ENCODE results near the gene KCNJ14.
A peak's percentile ranks its signal among the peaks of the same experiment; 100 is the strongest.

KCNJ14 gene

DNA sequence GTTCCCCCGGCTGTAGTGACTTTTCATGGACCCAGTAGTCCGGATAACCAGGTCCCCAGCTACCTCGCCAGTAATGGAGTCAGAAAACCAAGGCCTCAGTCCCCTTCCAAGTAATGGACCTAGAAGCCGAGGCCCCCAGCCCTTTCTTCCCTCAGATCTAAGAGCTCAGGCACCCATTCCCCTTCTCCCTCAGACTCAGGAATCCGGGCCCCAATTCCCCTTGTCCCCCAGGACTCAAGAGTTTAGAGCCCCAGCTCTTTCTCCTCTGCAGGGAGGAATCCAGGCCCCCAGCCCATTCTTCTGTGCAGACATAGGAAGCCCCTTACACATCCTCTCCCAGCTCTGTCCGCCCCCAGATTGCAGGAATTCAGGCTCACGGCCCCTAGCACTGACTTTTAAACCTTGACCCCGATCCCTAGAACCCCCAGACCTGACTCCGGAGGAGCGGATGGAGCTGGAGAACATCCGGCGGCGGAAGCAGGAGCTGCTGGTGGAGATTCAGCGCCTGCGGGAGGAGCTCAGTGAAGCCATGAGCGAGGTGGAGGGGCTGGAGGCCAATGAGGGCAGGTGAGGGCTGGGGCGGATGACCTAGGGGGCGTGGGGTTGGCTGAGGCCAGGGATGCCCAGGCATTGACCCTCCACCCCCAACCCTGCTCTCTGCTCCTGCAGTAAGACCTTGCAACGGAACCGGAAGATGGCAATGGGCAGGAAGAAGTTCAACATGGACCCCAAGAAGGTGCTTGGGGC is 14.7 kb downstream of the KCNJ14 start:
- no peaks in the 10 kb centered on the region for H3K27me3 ChIP-seq (ENCODE audit: control insufficient read depth, insufficient read depth, low read length, poor library complexity, severe bottlenecking)
- H3K27ac ChIP-seq (ENCODE audit: insufficient read depth, low read depth, low read length, poor library complexity, severe bottlenecking) = no peak overlapping the region
- H3K9me3 ChIP-seq (ENCODE audit: control insufficient read depth, low read length) = no peaks in the 10 kb centered on the region
- H3K36me3 ChIP-seq (ENCODE audit: control insufficient read depth, insufficient read depth, low read length) = peaks cover 38% of the 10 kb centered on the region
- peaks cover 11% of the 10 kb centered on the region for H3K4me1 ChIP-seq (ENCODE audit: control insufficient read depth, insufficient read depth, low read length)
- peak overlapping the region; percentile 75 for H3K4me3 ChIP-seq (ENCODE audit: insufficient read depth, low read depth, low read length)
- WGBS, 2 experiments = 72 to 75% methylated on average over 20 of the region's 20 CpGs

DNA sequence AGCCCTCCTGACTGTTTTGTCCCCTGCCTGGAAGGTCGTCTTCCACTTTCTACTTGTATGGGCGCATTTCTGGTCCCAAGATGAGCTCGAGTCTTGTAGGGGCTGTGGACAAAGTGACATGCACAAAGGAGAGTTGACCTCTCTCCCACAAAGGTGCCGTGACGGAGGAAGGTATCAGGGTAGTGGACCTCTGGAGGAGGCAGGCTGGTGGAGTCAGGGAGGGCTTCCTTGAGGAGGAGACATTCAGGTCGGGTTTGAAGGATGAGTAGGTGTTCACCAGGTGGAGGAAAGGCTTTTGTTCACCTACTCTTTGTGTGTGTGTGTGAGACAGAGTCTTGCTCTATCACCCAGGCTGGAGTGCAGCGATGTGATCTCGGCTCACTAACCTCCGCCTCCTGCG is 15.5 kb downstream of the KCNJ14 start:
- no peaks in the 10 kb centered on the region for H3K27me3 ChIP-seq (ENCODE audit: control insufficient read depth, insufficient read depth, low read length, poor library complexity, severe bottlenecking)
- 93 to 95% methylated on average over 10 of the region's 10 CpGs for WGBS, 2 experiments
- peaks cover 45% of the 10 kb centered on the region for H3K36me3 ChIP-seq (ENCODE audit: control insufficient read depth, insufficient read depth, low read length)
- H3K27ac ChIP-seq (ENCODE audit: insufficient read depth, low read depth, low read length, poor library complexity, severe bottlenecking) = no peak overlapping the region
- no peak overlapping the region for H3K4me3 ChIP-seq (ENCODE audit: insufficient read depth, low read depth, low read length)
- H3K4me1 ChIP-seq (ENCODE audit: control insufficient read depth, insufficient read depth, low read length) = peaks cover 11% of the 10 kb centered on the region
- no peaks in the 10 kb centered on the region for H3K9me3 ChIP-seq (ENCODE audit: control insufficient read depth, low read length)

DNA sequence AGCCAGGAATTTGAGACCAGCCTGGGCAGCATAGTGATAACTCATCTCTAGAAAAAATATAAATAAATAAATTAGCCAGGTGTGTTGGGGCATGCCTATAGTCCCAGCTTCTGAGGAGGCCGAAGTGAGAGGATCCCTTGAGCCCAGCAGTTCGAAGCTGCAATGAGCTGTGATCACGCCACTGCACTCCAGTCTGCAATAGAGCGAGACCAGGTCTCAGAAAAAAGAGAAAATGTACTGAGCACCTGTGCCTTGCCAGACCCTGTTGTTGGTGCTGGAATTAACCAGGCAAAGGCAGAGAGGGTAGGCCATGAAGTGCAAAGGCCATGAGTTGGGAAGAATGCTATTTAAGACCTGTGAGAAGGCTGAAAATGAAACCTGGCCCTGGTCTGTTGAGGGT is 16.5 kb downstream of the KCNJ14 start:
- H3K9me3 ChIP-seq (ENCODE audit: control insufficient read depth, low read length) = no peaks in the 10 kb centered on the region
- 94 to 95% methylated on average over 4 of the region's 4 CpGs for WGBS, 2 experiments

DNA sequence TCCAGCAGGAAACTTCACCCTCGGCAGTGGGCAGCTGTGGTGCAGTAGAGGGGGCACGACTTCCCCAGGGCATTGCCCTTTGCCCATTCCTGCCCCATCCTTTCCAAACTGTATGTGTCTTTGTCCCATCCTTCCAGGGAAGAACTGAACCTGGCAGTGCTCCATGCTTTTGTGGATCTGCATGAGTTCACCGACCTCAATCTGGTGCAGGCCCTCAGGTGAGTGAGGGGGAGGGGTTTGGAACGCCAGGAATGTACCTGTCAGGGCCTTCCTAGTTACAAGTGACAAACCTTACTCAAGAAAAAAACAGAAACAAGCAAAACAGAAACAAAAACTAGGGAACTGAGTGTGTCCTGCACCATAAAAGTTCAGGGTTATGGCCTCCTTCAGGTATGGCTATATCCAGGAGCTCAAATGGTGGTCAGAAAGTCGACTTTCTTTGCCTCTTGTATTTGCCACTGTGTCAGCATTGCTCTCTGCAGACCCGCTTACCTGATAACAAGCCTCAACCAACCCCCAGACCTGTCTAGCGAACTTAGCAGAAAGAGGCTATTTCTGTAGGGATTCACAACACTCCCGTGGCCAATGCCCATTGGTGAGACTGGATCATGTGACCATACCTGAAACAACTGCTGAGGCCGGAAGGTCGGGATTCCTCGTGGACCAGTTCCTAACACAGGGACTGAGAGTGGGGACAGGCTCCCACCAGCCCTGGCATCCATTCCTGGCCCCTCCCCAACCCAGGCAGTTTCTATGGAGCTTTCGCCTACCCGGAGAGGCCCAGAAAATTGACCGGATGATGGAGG is 18.0 kb downstream of the KCNJ14 start:
- peaks cover 2% of the 10 kb centered on the region for H3K4me1 ChIP-seq (ENCODE audit: control insufficient read depth, insufficient read depth, low read length)
- H3K9me3 ChIP-seq (ENCODE audit: control insufficient read depth, low read length) = no peaks in the 10 kb centered on the region
- WGBS, 2 experiments = 94 to 95% methylated on average over 13 to 14 of the region's 14 CpGs
- no peaks in the 10 kb centered on the region for H3K27me3 ChIP-seq (ENCODE audit: control insufficient read depth, insufficient read depth, low read length, poor library complexity, severe bottlenecking)
- H3K4me3 ChIP-seq (ENCODE audit: insufficient read depth, low read depth, low read length) = no peak overlapping the region
- no peak overlapping the region for H3K27ac ChIP-seq (ENCODE audit: insufficient read depth, low read depth, low read length, poor library complexity, severe bottlenecking)
- H3K36me3 ChIP-seq (ENCODE audit: control insufficient read depth, insufficient read depth, low read length) = peaks cover 63% of the 10 kb centered on the region

More for the DNA sequence above, 16.5 kb downstream of the KCNJ14 start:
- Histone ChIP-seq H3K4me3 (ENCODE audit: insufficient read depth, low read depth, low read length) (no peak overlapping the region), H3K27me3 (ENCODE audit: control insufficient read depth, insufficient read depth, low read length, poor library complexity, severe bottlenecking) (no peaks in the 10 kb centered on the region), H3K4me1 (ENCODE audit: control insufficient read depth, insufficient read depth, low read length) (peaks cover 11% of the 10 kb centered on the region), H3K27ac (ENCODE audit: insufficient read depth, low read depth, low read length, poor library complexity, severe bottlenecking) (no peak overlapping the region), H3K36me3 (ENCODE audit: control insufficient read depth, insufficient read depth, low read length) (peaks cover 53% of the 10 kb centered on the region)

DNA sequence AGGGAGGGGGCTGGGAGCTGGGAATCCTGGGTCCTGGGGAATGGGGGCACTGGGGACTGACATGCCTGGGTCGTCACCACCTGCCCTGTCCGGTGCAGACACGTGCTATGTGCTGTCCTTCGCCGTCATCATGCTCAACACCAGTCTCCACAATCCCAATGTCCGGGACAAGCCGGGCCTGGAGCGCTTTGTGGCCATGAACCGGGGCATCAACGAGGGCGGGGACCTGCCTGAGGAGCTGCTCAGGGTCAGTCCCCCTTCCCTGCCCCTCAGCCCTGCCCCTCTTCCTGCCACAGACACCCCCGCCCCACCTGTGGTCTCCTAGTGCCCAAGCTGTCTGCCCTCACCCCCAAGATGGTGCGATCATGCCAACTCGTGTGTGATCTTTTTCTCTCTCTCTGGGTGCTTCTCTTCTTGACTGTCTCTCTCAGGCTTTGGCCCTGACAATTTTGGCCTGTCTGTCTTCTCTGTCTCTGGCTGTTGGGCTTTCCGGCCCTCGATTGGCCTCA is 18.8 kb downstream of the KCNJ14 start:
- Histone ChIP-seq H3K4me1 (ENCODE audit: control insufficient read depth, insufficient read depth, low read length) (peaks cover 2% of the 10 kb centered on the region), H3K27ac (ENCODE audit: insufficient read depth, low read depth, low read length, poor library complexity, severe bottlenecking) (no peak overlapping the region), H3K36me3 (ENCODE audit: control insufficient read depth, insufficient read depth, low read length) (peaks cover 64% of the 10 kb centered on the region), H3K4me3 (ENCODE audit: insufficient read depth, low read depth, low read length) (no peak overlapping the region), H3K9me3 (ENCODE audit: control insufficient read depth, low read length) (no peaks in the 10 kb centered on the region), H3K27me3 (ENCODE audit: control insufficient read depth, insufficient read depth, low read length, poor library complexity, severe bottlenecking) (no peaks in the 10 kb centered on the region)
- WGBS, 2 experiments = 95 to 96% methylated on average over 16 of the region's 16 CpGs

DNA sequence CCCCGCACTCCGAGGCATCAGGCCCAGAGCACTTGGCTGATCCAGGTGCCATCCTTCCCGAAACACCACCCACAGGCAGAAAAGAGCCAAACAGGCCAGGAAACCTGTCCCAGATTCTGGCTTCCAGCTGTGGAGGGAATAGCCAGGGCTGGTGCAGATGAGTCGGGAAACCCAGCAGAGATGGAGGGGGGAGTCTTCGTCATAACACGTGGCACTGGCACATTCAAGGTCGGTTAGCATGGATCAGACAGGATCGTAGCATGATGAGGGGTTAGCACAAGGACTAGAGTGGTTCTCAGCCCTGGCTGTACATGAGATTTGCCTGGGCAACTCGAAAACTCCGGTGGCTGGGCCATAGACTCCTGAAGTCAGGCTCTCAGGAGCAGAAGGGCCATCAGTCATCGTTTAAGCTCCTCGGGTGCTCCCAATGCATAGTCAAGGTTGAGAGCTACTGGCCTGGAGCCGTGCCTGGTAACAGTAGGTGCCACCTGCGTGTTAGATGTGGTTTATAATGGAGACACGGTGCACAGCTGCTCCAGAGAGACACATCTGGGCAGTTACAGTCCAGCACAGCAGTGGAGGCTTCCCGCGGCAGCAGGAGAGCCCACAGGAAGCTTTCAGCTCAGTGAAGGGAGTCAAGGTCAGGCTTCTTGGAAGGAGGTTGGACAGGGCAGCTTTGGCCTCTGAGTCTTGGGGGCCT is 20.1 kb downstream of the KCNJ14 start:
- Histone ChIP-seq H3K36me3 (ENCODE audit: control insufficient read depth, insufficient read depth, low read length) (peaks cover 71% of the 10 kb centered on the region), H3K27me3 (ENCODE audit: control insufficient read depth, insufficient read depth, low read length, poor library complexity, severe bottlenecking) (no peaks in the 10 kb centered on the region), H3K27ac (ENCODE audit: insufficient read depth, low read depth, low read length, poor library complexity, severe bottlenecking) (no peak overlapping the region), H3K4me3 (ENCODE audit: insufficient read depth, low read depth, low read length) (no peak overlapping the region), H3K4me1 (ENCODE audit: control insufficient read depth, insufficient read depth, low read length) (no peaks in the 10 kb centered on the region), H3K9me3 (ENCODE audit: control insufficient read depth, low read length) (no peaks in the 10 kb centered on the region)
- WGBS, 2 experiments = 96% methylated on average over 17 of the region's 17 CpGs

DNA sequence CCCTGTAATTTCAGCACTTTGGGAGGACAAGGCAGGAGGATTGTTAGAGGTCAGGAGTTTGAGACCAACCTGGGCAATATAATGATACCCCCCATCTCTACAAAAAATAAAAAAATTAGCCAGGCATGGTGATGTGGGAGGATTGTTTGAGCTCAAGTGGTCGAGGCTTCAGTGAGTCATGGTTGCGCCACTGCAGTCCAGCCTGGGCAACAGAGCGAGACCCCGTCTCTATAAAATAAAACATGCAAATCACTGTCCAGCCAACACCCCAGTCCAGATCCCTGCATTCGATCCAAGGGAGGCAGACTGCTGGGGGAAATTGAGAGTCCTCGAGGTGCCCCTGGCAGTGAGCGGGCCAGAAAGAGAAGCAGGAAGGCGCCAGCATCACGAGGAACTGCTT is 20.8 kb downstream of the KCNJ14 start:
- H3K27ac ChIP-seq (ENCODE audit: insufficient read depth, low read depth, low read length, poor library complexity, severe bottlenecking) = no peak overlapping the region
- no peaks in the 10 kb centered on the region for H3K27me3 ChIP-seq (ENCODE audit: control insufficient read depth, insufficient read depth, low read length, poor library complexity, severe bottlenecking)
- no peaks in the 10 kb centered on the region for H3K4me1 ChIP-seq (ENCODE audit: control insufficient read depth, insufficient read depth, low read length)
- peaks cover 66% of the 10 kb centered on the region for H3K36me3 ChIP-seq (ENCODE audit: control insufficient read depth, insufficient read depth, low read length)
- WGBS, 2 experiments = 94 to 96% methylated on average over 9 of the region's 9 CpGs
- H3K4me3 ChIP-seq (ENCODE audit: insufficient read depth, low read depth, low read length) = no peak overlapping the region
- no peaks in the 10 kb centered on the region for H3K9me3 ChIP-seq (ENCODE audit: control insufficient read depth, low read length)

DNA sequence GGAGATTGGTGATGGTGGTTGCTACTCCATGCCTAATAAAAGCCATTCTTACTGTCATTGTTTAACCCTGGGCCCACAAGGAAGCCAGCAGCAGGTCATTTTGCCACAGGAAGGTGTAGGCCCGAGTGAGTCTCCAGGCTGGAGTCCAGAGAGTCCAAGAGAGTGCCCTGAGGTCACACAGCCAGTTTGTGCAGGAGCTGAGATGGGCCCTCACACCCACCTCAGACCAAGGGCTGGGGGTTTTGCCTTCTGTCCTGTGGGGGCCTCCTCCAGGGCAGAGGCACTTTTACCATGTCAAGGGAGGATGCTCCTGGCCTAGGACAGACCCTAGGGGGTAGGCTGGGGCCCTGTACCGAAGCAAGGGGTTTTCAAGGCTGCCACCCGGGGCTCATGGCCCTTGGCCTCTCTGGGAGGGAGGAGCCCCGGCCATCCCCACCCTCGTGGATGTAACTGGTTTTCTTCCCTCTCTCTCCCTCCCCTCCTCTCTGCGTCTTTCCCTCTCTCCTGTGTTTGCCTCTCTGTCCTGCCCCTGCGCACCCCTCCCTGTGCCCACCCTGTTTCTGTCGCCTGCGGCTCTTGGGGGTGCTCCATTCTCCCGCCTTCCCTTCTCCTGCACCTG is 21.8 kb downstream of the KCNJ14 start:
- Histone ChIP-seq H3K4me3 (ENCODE audit: insufficient read depth, low read depth, low read length) (no peak overlapping the region), H3K9me3 (ENCODE audit: control insufficient read depth, low read length) (no peaks in the 10 kb centered on the region), H3K36me3 (ENCODE audit: control insufficient read depth, insufficient read depth, low read length) (peaks cover 61% of the 10 kb centered on the region), H3K27ac (ENCODE audit: insufficient read depth, low read depth, low read length, poor library complexity, severe bottlenecking) (no peak overlapping the region), H3K4me1 (ENCODE audit: control insufficient read depth, insufficient read depth, low read length) (no peaks in the 10 kb centered on the region), H3K27me3 (ENCODE audit: control insufficient read depth, insufficient read depth, low read length, poor library complexity, severe bottlenecking) (no peaks in the 10 kb centered on the region)
- 87 to 90% methylated on average over 10 of the region's 10 CpGs for WGBS, 2 experiments

DNA sequence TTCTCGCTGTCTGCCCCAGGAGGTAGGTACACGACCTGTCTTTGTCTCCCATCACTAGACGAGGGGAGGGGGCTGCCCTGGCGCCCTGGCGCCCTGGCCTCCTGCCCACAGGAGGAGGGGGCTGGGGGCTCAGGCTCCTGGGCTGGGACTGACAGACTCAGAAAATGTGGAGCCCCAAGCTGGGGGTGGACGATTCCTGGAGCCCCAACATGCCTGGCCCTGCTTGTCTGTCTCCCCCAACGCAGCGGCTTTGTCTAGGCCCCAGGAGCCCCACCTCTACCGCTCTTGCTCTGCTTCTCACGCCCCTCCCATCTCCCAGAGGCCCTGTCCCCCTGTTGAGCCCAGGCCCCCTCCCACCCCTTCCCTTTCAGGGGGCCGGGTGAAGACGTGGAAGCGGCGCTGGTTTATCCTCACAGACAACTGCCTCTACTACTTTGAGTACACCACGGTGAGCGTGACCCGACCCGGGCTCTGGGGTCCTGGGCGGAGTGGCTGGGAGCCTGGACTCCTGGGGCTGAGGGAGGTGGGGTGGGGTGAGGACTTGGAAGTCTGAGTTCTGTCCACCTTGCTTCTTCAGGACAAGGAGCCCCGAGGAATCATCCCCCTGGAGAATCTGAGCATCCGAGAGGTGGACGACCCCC is 22.4 kb downstream of the KCNJ14 start:
- WGBS, 2 experiments = 93% methylated on average over 22 of the region's 22 CpGs

More for the DNA sequence above, 22.4 kb downstream of the KCNJ14 start:
- Histone ChIP-seq H3K4me1 (ENCODE audit: control insufficient read depth, insufficient read depth, low read length) (no peaks in the 10 kb centered on the region), H3K27me3 (ENCODE audit: control insufficient read depth, insufficient read depth, low read length, poor library complexity, severe bottlenecking) (no peaks in the 10 kb centered on the region), H3K9me3 (ENCODE audit: control insufficient read depth, low read length) (no peaks in the 10 kb centered on the region), H3K27ac (ENCODE audit: insufficient read depth, low read depth, low read length, poor library complexity, severe bottlenecking) (no peak overlapping the region), H3K4me3 (ENCODE audit: insufficient read depth, low read depth, low read length) (no peak overlapping the region), H3K36me3 (ENCODE audit: control insufficient read depth, insufficient read depth, low read length) (peaks cover 58% of the 10 kb centered on the region)
